Skin epidermis (tissue), 12 donors: ENCODE results near the gene AGPAT2.

Experiments used
- H3K27ac ChIP-seq, 21 experiments: fragments of 200-600 bp; sonication (generic) in 11 of 21; one replicate each; pipeline ENCODE4 v1.5.0; 2020; ENCODE audit warnings: mild to moderate bottlenecking in 3 of 21, inconsistent platforms in 2 of 21, moderate library complexity in 2 of 21
- H3K4me3 ChIP-seq, 7 experiments: fragments of 200-600 bp; sonication (generic) in 2 of 7; one replicate each; pipeline ENCODE4 v1.5.0; 2020; ENCODE audit warnings: inconsistent platforms in 2 of 7, mild to moderate bottlenecking in 2 of 7, moderate library complexity in 1 of 7

The AGPAT2 gene

DNA sequence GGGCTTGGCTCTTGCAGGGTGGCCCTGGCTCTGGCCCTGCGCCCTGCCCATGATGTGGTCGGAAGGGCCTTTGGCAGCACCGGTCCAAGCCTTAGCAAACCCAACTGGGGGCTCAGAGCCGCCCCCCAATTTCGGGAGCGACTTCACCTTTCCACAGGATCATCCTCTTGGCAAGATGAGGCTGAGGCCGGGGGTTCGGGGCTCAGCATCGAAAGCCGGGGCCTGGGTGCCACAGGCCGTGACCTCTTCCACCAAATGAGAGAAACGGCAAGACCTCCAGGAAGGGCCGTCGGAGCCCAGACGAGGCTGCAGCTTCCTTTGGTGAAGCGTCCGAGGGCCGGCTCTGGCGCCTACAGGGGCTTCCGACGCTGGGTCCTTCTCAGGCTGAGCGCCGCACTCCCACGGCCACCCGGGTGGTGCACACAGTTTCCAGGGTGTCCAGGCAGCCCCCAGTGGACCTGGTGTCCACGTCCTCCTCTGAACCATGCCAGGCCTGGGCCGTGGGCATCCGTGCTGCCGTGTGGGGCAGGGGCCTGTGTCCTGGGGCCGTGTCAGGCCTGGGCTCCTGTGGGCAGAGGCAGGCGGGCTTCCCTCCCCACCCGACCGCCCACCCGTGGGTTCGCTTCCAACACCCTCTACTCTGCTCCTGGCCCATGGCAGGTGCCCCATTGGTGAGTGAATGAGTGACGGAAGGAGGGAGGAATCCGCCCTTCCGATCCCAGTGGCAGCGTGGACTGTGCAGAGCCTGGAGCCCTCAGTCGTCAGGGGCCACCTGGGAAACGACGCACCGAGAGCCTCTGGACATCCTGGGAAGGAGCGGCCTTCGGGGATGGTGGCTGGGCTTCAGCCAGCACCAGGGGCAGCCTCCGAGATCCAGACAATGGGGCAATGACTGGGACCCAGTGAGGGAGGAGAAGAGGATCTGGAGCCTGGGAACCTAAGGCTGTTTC is 5.2 kb upstream of the AGPAT2 start:
- Histone ChIP-seq H3K4me3 (no peak overlapping the region), H3K27ac (no peak overlapping the region)

DNA sequence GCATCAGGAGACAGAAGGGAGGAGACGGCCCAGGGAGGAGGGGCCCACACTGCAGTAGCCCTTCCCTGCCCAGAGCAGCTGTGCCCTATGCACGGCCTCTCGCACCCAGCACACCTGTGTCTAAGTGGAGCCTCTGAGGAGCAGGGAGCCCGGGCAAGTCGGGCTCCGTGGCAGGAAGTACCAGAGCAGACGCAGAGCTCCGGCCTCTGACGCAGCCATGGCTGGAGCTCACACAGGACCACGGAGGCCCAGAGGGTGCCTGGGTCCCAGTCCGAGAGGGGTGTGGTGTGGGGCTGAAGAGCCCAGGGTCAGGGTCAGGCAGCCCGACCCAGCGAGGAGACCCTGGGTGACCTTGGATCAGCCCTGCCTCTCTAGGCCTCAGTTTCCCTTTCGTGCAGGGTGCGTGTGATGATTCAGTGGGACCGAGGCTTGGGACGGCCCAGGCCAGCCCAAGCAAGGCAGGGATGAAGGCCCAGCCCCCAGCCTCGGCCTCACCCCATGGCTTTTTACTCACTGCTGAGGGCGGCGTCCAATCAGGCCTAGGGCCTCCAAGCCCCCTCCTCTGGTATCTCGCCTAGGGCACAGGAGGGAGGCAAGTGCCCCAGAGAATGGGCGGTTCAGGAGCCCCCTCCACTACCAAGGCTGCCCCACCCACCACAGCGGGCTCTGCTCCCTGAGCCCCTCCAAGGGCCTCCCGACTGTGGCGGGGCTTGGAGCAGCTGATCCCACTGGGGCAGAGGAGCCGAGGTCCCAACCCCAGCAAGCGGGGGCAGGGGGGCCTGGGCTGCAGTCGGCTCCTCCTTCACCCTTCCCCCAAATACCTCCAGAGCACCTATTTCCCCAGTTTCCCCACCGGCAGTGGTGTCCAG is 4.3 kb upstream of the AGPAT2 start:
- H3K27ac ChIP-seq, result no peak overlapping the region
- no peak overlapping the region for H3K4me3 ChIP-seq

DNA sequence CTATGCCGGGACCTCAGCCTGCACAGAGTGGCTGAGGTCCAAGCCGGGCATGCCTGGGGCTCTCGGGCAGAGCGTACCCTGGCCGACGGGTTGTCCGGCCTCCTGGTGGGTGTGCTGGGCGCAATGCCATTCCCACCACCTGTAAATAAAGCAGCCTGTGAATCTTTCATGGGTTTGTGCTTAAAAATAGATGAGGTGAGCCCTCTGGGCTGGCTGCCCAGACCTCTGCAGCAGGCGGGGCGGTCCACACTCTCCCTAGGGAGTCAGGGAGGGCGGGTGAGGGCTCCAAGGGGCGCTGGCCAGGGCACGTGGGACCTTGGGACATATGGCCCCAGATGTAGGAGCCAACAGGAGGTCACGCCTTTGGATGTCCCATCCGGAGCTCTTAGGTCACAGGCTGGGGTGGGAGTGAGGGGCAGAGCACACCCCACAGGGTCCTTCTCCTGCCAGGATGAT is 3.6 kb upstream of the AGPAT2 start:
- Histone ChIP-seq H3K27ac (no peak overlapping the region), H3K4me3 (no peak overlapping the region)

DNA sequence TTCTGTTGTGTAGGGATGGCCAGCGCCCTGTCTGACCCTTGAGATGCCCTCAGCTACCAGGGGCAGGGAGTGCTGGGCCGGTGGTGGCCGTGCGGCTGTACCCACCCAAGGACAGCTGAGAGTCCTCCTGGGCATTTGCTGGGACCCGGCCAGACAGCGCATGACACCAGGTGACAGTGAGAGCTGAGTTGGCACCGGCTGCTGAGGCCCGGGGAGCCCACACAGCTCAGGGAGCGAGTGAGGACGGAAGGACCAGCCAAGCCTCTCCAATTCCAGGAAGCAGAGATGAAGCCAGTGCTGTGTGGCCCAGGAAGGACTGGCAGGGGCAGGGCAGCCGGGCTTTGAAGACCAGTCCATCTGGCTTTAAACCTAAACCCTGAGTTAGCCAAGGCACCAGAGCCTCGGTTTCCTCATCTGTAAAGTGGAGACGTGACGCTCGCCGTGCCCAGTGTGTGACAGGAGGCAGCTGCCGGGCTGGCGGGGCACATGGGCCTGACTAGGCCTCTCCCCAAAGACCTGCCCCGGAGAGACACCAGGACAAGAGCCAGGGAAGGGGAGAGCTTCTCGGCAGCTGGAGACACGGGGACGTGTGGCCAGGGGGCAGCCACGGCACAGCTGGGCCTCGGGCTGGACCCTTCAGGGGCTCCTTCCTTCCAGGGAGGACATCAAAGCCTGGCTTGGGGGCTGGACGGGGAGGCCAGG is 3.0 kb upstream of the AGPAT2 start:
- H3K4me3 ChIP-seq, result no peak overlapping the region
- no peak overlapping the region for H3K27ac ChIP-seq

DNA sequence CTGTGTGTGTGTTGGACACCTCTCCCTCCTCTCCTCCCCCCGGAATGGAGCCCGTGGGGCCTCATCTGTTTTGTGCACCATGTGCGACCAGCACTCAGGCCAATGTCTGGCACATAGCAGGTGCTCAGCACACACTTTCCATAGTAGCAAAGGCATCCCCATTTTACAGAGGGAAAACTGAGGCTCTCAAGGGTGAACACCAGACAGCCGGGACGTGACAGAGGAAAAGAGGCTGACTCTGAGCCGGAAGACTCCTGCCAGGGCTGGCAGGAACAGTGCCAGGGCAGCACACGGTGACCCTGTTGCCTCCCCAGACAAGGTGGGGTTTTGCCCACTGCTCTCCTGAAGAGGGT is 1.8 kb upstream of the AGPAT2 start:
- H3K27ac ChIP-seq, result no peak overlapping the region
- no peak overlapping the region for H3K4me3 ChIP-seq

DNA sequence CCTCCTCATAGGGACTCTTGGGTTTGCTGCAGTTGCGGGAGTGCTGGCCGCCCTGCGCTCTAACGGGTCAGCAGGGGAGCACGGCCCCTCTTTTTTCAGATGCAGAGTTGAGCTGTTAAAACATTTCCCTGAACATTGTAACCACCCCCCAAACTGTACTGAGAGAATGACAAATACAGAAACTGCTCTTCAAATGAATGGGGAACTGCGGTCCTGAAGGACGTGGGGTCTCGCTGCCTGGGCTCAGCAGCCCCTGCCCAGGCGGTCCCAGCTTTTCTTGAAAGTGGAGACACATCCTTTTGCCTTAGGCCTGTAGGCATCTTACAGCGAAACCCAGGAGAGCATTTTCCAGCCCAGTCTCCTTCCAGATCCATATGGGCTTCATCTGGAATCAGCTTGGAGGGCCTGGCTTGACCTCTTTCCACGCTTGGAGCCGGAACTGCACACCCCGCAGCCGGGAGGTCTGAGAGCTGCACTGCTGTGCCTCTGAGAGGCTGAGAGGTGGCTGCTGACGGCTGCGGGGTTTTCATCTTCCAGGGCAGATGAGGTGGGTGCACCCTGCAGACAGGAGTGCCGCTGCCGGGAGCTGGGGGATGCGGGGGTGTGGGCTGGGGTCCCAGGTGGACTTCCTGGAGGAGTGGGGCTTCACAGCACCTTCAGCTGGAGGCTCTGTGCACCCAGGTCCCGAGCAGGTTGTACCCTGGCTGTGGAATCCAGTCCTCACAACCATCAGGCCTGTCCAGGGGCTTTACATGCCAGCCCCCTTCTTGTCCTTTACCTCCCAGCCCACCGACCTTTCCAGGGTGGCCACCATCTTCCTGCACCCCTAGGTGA is 1.2 kb upstream of the AGPAT2 start:
- peak overlapping the region in 4 of 21 experiments; percentile 63 to 92 (median 84) for H3K27ac ChIP-seq
- no peak overlapping the region for H3K4me3 ChIP-seq

DNA sequence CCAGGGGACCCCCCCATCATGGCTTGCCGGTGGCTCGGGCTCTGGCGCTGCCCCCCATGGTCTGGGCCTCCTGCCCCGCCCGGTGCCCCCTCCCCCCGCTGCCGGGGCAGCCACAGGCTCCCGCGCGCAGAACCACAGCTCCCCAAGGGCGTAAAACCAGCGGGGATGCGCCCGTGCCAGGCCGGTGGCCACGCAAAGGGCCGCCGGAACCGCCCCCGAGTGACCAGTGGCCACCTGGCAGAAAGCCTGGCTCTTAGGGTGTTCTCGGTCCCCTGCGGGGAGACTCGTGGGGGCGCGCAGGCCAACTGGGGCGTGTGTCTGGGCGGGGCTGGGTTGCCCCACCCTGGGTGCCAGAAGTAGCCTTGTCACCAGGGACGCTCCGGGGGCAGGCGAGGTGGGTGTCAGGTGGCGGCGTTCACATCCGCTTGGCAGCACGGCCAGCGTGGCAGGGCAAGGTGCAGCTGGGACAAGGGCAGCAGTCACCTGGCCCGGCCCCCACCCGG is 515 bp upstream of the AGPAT2 start:
- Histone ChIP-seq H3K4me3 (peak overlapping the region; percentile 59 to 95 (median 84)), H3K27ac (peak overlapping the region in 15 of 21 experiments; percentile 63 to 96 (median 88))

DNA sequence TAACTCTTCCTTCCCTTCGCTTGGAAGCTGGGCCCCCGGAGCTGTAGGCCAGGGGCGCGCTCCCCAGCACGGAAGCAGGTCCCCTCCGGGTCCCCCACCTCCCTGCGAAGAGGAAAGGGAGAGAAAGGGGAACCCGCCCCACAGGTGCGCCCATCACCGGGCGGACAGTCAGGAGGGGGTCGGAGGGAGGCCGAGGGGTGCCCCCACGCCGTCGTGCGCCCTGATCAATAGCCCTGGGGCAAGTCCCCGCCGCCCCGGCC is 793 bp downstream of the AGPAT2 start:
- peak overlapping the region; percentile 71 to 96 (median 89) for H3K27ac ChIP-seq

DNA sequence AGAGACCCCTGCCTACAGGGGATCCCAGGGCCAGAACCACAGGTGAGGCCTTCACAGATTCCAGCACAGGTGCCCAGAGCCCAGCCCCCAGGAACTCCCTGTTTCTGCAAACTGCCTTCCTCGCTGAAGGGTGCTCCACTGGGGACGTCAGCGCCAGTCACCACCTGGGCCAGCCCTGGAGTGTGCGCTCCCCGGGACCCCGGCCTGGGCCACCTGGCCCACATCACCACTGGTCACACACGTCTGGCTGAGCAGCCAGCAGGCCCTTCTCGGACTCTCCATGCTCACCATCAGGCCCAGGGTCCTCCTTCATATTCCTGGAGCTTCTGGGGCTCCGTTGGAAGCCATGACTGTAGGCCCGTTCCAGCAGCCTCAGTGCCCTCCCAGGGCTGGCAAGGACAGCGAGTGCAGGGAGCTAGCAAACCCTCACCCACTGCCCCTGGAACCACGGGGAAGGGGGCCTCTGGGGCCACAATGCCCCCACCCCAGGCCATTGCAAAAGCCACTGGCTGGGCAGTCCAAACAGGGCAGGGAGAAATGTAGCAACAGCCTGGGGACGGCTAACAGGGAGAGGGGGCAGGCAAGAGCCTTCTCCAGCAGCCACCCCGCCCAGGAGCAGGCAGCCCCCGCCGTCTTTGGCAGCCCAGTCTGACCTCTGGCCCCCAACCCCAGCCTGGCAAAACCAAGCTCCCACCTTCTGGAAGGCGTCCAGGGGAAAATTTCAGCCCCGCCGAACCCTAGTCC is 1.3 kb downstream of the AGPAT2 start:
- peak overlapping the region; percentile 59 to 95 (median 84) for H3K4me3 ChIP-seq
- H3K27ac ChIP-seq, result peak overlapping the region in 19 of 21 experiments; percentile 71 to 96 (median 89)

More for the DNA sequence above, 793 bp downstream of the AGPAT2 start:
- H3K4me3 ChIP-seq, result peak overlapping the region; percentile 59 to 95 (median 84)

DNA sequence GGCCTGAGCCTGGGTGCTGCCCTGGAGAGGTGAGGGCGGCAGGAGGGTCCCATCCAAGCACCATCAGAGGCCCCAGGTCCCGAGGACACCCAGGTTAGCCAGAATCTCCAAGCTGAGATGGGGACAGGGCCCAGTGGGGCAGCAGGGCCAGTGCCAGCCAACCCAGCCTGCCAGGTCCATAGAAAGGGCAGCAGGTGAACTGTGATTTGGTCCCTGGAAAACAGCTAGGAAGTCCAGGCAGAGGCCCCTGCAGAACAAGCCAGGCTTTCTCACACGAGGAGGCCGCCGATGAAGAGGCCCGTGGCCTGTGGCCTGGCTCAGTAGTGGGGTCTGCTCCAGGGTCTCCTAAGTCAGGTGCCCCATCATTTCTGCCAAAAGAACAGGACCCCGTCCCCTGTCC is 2.0 kb downstream of the AGPAT2 start:
- Histone ChIP-seq H3K27ac (peak overlapping the region in 1 of 21 experiments; percentile 90), H3K4me3 (no peak overlapping the region)

DNA sequence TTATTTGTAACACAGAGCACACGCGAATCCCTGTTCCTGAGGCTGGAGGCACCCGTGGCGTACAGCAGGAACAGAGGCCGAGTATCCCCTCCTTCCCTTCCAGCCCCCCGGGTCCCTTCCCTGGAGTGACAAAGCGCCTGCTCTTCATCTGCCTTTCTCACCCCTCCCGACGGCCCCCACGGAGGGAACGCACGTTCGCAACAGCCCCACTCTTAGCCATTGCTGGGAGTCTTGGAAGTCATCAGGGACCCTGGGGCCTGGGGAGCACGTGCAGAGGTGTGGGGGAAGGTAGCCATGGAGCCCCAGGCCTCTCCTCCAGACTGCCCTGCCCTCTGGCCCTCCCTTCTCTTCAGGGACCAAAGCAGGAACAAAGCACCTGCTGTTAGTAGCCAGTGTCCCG is 2.5 kb downstream of the AGPAT2 start:
- Histone ChIP-seq H3K4me3 (no peak overlapping the region), H3K27ac (no peak overlapping the region)

DNA sequence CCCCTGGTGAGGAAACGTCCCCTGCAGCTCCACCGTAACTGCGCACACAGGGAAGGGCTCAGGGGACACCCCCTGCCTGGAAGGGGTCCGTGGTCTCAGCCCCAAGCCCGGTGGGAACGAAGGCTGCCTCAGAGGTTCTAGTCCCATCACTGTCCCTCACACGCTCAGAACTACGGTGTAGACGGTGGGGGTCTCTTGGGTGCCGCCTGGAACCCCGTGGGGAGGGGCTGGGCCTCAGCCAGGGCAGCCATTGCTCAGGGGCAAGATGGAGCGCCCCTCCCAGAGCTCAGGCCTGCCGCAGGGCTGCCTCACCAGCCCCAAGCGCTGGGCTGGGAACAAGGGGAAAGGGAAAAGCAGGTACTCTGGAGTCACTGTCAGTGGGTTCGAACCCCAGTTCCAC is 2.9 kb downstream of the AGPAT2 start:
- Histone ChIP-seq H3K4me3 (no peak overlapping the region), H3K27ac (no peak overlapping the region)

DNA sequence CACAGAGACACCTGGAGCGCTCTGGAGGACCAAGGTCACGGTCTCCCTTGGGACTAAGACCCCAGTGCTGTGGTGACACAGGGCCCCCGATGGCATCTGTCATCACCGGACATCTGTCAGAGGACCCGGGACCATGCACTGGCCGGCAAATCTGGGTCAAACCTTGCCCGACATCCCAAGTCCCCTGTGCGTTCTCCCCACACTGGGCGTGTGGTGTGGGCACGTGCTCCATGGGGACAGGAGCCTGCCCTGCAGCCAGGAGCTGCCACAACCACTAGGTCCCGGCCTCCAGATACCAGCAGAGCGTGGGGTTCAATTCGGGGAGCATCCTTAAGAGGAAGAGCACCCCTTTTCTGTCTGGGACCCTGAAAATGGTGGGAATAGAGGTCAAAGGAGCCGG is 3.5 kb downstream of the AGPAT2 start:
- H3K27ac ChIP-seq, result no peak overlapping the region

DNA sequence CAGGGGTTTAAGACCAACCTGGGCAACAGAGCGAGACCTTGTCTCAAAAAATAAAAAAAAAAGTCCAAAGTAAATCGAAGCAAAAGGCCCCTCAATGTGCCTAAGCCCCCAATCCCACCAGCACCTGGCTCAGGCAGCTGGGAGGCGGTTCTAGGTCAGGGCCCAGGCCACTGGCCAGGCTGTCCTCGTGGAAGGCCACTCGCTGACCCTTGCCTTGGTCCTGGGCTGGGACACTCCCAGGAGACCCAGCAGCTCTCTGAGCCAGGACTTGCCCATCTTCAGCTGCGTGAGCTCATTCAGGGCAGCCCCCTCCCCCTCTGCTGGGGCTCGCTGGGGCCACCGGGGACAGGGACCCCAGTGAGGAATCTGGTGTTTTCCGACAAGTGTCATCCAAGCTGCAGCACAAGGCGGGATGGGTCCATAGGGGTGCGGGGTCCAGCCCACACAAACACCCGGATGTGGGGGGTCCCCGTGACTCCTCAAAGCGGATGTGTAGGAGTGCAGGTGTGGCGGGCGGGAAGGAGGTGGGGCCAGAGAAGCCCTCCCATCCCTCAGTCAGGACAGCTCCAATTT is 4.0 kb downstream of the AGPAT2 start:
- no peak overlapping the region for H3K27ac ChIP-seq

More for the DNA sequence above, 3.5 kb downstream of the AGPAT2 start:
- no peak overlapping the region for H3K4me3 ChIP-seq

DNA sequence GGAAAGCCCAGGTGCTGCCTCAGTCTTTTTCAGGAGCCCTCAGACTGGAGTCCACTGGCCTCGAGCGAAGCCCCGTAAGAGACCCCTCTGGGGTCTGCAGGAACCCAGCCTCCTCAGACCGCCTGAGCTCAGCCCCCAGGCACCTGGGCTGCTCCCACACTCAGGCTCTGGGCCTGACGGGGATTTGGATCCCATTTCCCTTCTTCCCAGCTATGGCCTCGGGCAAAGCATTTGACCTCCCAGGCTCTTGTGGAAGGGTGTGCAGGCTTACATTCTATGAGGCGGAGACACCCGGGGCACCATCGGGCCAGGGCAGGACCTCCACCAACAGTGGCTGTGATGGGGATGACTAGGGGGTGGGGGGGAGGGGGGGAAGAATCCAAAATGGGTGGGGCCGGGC is 4.5 kb downstream of the AGPAT2 start:
- Histone ChIP-seq H3K4me3 (no peak overlapping the region), H3K27ac (no peak overlapping the region)

More for the DNA sequence above, 4.0 kb downstream of the AGPAT2 start:
- H3K4me3 ChIP-seq, result no peak overlapping the region

DNA sequence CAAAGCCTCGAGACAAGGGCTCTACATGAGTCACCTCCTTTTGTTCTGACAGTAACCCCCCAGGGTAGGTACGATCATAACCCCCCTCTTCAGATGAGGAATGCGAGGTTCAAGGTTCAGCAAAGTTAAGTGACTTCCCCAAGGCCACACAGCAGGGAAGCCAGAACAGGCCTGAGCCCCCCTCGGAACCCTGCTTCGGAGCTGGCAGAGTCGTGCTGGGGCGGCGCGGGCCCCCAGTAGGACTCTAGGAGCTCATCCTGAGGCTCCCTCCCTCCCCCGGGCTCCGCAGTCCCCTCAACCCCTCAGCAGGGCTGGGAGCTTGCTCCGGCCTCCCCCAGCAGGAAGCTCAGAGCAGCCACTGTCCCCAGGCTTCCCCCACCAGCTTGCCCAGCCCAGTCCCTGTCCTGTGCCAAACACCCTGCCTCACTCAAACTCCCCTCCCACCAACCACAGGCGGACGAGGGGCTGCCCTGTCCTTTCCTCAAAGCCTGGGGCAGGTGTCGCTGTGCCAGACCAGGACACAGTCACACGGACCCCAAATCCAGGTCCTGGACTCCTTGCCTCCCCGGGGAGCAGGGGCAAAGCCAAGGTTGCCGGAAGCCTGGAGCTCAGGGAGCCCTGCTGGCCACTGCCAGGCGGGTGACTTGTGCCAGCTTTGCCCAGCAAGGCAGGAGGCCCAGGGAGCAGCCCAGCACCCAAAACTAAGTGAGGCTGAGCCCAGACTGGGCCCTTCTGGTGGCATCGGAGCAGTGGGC is 5.1 kb downstream of the AGPAT2 start:
- H3K4me3 ChIP-seq, result no peak overlapping the region
- no peak overlapping the region for H3K27ac ChIP-seq

DNA sequence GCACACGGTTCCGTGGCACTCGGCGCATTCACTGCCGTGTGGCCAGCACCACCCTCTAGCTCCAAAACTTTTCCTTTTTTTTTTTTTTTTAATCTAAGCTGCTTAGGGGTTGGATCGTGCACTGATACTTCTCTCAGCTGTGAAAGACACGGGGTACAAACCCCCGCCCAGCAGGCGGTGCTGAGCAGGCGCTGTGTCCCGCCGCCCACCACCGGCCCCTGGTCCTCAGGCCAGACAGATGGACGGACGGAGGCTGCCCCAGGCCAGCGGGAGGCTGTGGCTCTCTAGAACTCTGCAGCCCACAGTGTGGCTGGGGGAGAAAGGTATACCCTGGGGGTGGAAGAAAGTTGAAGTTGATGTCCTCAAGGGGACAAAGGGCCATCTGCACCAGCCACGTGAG is 6.2 kb downstream of the AGPAT2 start:
- Histone ChIP-seq H3K4me3 (no peak overlapping the region), H3K27ac (no peak overlapping the region)
